Activated CD4-positive, CD25-positive, alpha-beta regulatory T cell treated with anti-CD3 and anti-CD28 coated beads, Interleukin-2, amount 50 U/mL, for 24 hours (primary cell): ENCODE measurements around the gene RHBDL3.
A peak's percentile ranks its signal among the peaks of the same experiment; 100 is the strongest.
"Not testable (repeated sequence)": the region's sequence is repeated elsewhere in the genome, so short reads cannot be mapped to it uniquely, and the experiment has no call there.

Experiments used
- ATAC-seq, 2 donors: fragments of 150-1000 bp; cut with Tn5 transposase; one replicate each; pipeline ENCODE4 v1.10.0; 2021; ENCODE audit warnings: mild to moderate bottlenecking in 1 of 2, moderate library complexity in 1 of 2

The RHBDL3 gene

GRCh38 chr17:32330147-32330546 is 64.5 kb downstream of the RHBDL3 start:
- no peak for ATAC-seq

- no peak for ATAC-seq
These were observed 65.8 kb downstream of the RHBDL3 start for GRCh38 chr17:32331243-32332040.

- ATAC-seq: no peak
These were observed 67.6 kb downstream of the RHBDL3 start for GRCh38 chr17:32333187-32333586.

- ATAC-seq: no peak
These were observed 69.4 kb downstream of the RHBDL3 start for GRCh38 chr17:32335046-32335445.

GRCh38 chr17:32335687-32336086 is 70.1 kb downstream of the RHBDL3 start:
- no peak for ATAC-seq

GRCh38 chr17:32341141-32341856 is 75.7 kb downstream of the RHBDL3 start:
- ATAC-seq: peak; percentile 21 to 35

GRCh38 chr17:32341857-32342602 is 76.4 kb downstream of the RHBDL3 start, which contains the start of gene C17orf75:
TSS of gene C17orf75 (minus strand) at chr17:32342173. CDS start at chr17:32342139, 34 bp downstream.
- peak; percentile 95 to 96 for ATAC-seq

GRCh38 chr17:32342603-32343325 is 77.1 kb downstream of the RHBDL3 start:
- no peak for ATAC-seq

- ATAC-seq: no peak
These were observed 80.4 kb downstream of the RHBDL3 start for GRCh38 chr17:32345951-32346600.

GRCh38 chr17:32348483-32348800 is 82.8 kb downstream of the RHBDL3 start:
- no peak for ATAC-seq

- peak in 1 of 2 donors; percentile 2 for ATAC-seq
These were observed 83.8 kb downstream of the RHBDL3 start for GRCh38 chr17:32349503-32349853.

- ATAC-seq: peak; percentile 92 to 95
These were observed 84.4 kb downstream of the RHBDL3 start, which contains the start of gene ZNF207 for GRCh38 chr17:32349854-32350665. TSS of gene ZNF207 (plus strand) at chr17:32350157. CDS start at chr17:32350286, 129 bp downstream.

- peak; percentile 42 to 48 for ATAC-seq
These were observed 85.2 kb downstream of the RHBDL3 start for GRCh38 chr17:32350666-32351418.

GRCh38 chr17:32352734-32353133 is 87.1 kb downstream of the RHBDL3 start:
- not testable (repeated sequence) for ATAC-seq

GRCh38 chr17:32355649-32356377 is 90.2 kb downstream of the RHBDL3 start:
- peak in 1 of 2 donors; percentile 39 for ATAC-seq

- no peak for ATAC-seq
These were observed 90.7 kb downstream of the RHBDL3 start for GRCh38 chr17:32356378-32356743.

- ATAC-seq: no peak
These were observed 91.1 kb downstream of the RHBDL3 start for GRCh38 chr17:32356750-32357149.

GRCh38 chr17:32357615-32358014 is 92.0 kb downstream of the RHBDL3 start:
- ATAC-seq: no peak

GRCh38 chr17:32361270-32361669 is 95.6 kb downstream of the RHBDL3 start:
- ATAC-seq: no peak

GRCh38 chr17:32370426-32370825 is 104.8 kb downstream of the RHBDL3 start:
- ATAC-seq: peak; percentile 77 to 89
